Natural killer cell (primary cell): ENCODE results near the gene IMMT. TPM values are rescaled to one million over a fixed set of nuclear protein-coding genes. Genes with fewer than 3 reads are reported as not detected.
"Not testable (repeated sequence)": the region's sequence is repeated elsewhere in the genome, so short reads cannot be mapped to it uniquely, and the experiment has no call there.

Experiments
- ATAC-seq, 3 donors: fragments of 150-1000 bp in 2 of 3; fragments of 200-7000 bp in 1 of 3; cut with Tn5 transposase; 1 replicate in 1 of 3; 2 replicates in 2 of 3; pipeline ENCODE4 v1.10.0; 2021; ENCODE audit warnings: mild to moderate bottlenecking in 2 of 3, moderate library complexity in 2 of 3
- DNase-seq, 2 donors: peaks; one replicate each; pipeline versions ENCODE4 v3.0.0 to v3.0.0-alpha.2; 2013 to 2021; ENCODE audit warnings: mixed read lengths in 1 of 2
- H3K27ac ChIP-seq: one replicate; pipeline ENCODE4 v1.5.1; 2013; ENCODE audit warnings: mild to moderate bottlenecking, low read length
- H3K27me3 ChIP-seq: one replicate; pipeline ENCODE4 v1.6.1; 2013; ENCODE audit warnings: low read length; ENCODE audit not compliant: control insufficient read depth, insufficient read depth
- H3K36me3 ChIP-seq: one replicate; pipeline ENCODE4 v1.6.1; 2013; ENCODE audit warnings: low read length; ENCODE audit not compliant: control insufficient read depth, insufficient read depth
- H3K4me1 ChIP-seq: one replicate; pipeline ENCODE4 v1.6.1; 2013; ENCODE audit warnings: low read length; ENCODE audit not compliant: control insufficient read depth, insufficient read depth
- H3K4me3 ChIP-seq: one replicate; pipeline ENCODE4 v1.5.1; 2013; ENCODE audit warnings: low read length
- H3K9me3 ChIP-seq: one replicate; pipeline ENCODE4 v1.6.1; 2013; ENCODE audit warnings: low read length; ENCODE audit not compliant: control insufficient read depth, insufficient read depth
- H3K27ac Mint-ChIP-seq, 2 donors: one replicate each; pipeline ENCODE4 v1.8.0; 2022; ENCODE audit warnings: mild to moderate bottlenecking in 2 of 2, mixed read lengths in 2 of 2, moderate library complexity in 1 of 2
- H3K27me3 Mint-ChIP-seq, 2 donors: one replicate each; pipeline ENCODE4 v1.8.0; 2022; ENCODE audit warnings: low read depth in 2 of 2, mixed read lengths in 2 of 2
- H3K36me3 Mint-ChIP-seq: one replicate; pipeline ENCODE4 v1.8.0; 2022; ENCODE audit warnings: mixed read lengths
- H3K4me1 Mint-ChIP-seq, 2 donors: one replicate each; pipeline ENCODE4 v1.8.0; 2022; ENCODE audit warnings: mixed read lengths in 2 of 2
- H3K4me3 Mint-ChIP-seq: one replicate; pipeline ENCODE4 v1.8.0; 2022; ENCODE audit warnings: mild to moderate bottlenecking, moderate library complexity, mixed read lengths
- H3K9me3 Mint-ChIP-seq, 2 donors: one replicate each; pipeline ENCODE4 v1.8.0; 2022; ENCODE audit warnings: mixed read lengths in 2 of 2
- CTCF ChIP-seq: fragments of 200-600 bp; IDR thresholded peaks from one replicate; pipeline ENCODE4 v1.8.0; 2022; ENCODE audit warnings: antibody characterized with exemption
- WGBS: methylation state at CpG from one replicate; pipeline ENCODE4 v1.1.7; 2013; ENCODE audit warnings: missing lambda C conversion rate; ENCODE audit not compliant: insufficient coverage; 5-methylcytosine and 5-hydroxymethylcytosine counted together
- intact Hi-C: fragments of 100-400 bp; cut with micrococcal nuclease; formaldehyde crosslinking; loops from one replicate; pipeline ENCODE4 v1.14.2; 2022
- total RNA-seq, 4 donors: library from RNA; stranded (reverse); fragments of 120-200 nt in 1 of 4; gene quantifications; one replicate each; pipeline versions ENCODE4 v1.2.3 to v1.2.4, GENCODE V29; 2013 to 2022

Gene IMMT
- total RNA-seq, 3 donors from 2014 or later (not counting 1 experiment from before 2014, with no cell fraction given), result 54.5 to 62.6 (median 59.0) TPM

- Histone ChIP-seq H3K36me3 (peaks cover 11% of the 10 kb centered on the region), H3K27me3 (no peaks in the 10 kb centered on the region), H3K4me1 (peaks cover 9% of the 10 kb centered on the region), H3K9me3 (no peaks in the 10 kb centered on the region), H3K27ac (no peak overlapping the region), H3K4me3 (no peak overlapping the region)
- H3K27me3 Mint-ChIP-seq, result no peaks in the 10 kb centered on the region
- intact Hi-C loops, result no loop called here
- ATAC-seq (no peak), DNase-seq (no peak)
- H3K27ac Mint-ChIP-seq, result no peak overlapping the region
- peaks cover 9% of the 10 kb centered on the region for H3K36me3 Mint-ChIP-seq
- H3K9me3 Mint-ChIP-seq, result no peaks in the 10 kb centered on the region
- no peak for TF ChIP-seq CTCF
- WGBS, result 94% methylated on average over 2 of the region's 2 CpGs
- H3K4me3 Mint-ChIP-seq, result no peak overlapping the region
- H3K4me1 Mint-ChIP-seq, result peaks cover 24 to 31% of the 10 kb centered on the region in 2 donors
These were observed 7.1 kb upstream of the IMMT start for GRCh38 chr2:86202336-86202692.

- Mint-ChIP-seq H3K9me3 (no peaks in the 10 kb centered on the region), H3K4me1 (peaks cover 29 to 36% of the 10 kb centered on the region in 2 donors), H3K27ac (no peak overlapping the region), H3K4me3 (peak overlapping the region; percentile 28), H3K36me3 (peaks cover 5% of the 10 kb centered on the region), H3K27me3 (no peaks in the 10 kb centered on the region)
- ATAC-seq (no peak), DNase-seq (no peak)
- no peak overlapping the region for H3K27ac ChIP-seq
- 98% methylated on average over 6 of the region's 8 CpGs for WGBS
- no peak for TF ChIP-seq CTCF
- H3K4me1 ChIP-seq, result peaks cover 9% of the 10 kb centered on the region
- H3K36me3 ChIP-seq, result peaks cover 6% of the 10 kb centered on the region
- H3K4me3 ChIP-seq, result no peak overlapping the region
- intact Hi-C loops, result no loop called here
- H3K27me3 ChIP-seq, result no peaks in the 10 kb centered on the region
- no peaks in the 10 kb centered on the region for H3K9me3 ChIP-seq
These were observed 6.5 kb upstream of the IMMT start for GRCh38 chr2:86201671-86202335.

- H3K9me3 Mint-ChIP-seq, H3K9me3 ChIP-seq, H3K36me3 Mint-ChIP-seq, H3K4me3 ChIP-seq, H3K27ac ChIP-seq, intact Hi-C loops, H3K27me3 Mint-ChIP-seq, H3K27me3 ChIP-seq, DNase-seq, H3K36me3 ChIP-seq, ATAC-seq: not testable (repeated sequence)
- H3K4me1 Mint-ChIP-seq, result peaks cover 36 to 41% of the 10 kb centered on the region in 2 donors
- H3K4me3 Mint-ChIP-seq, result peak overlapping the region; percentile 100
- H3K27ac Mint-ChIP-seq, result peak overlapping the region; percentile 88 to 92
- 95% methylated on average over 9 of the region's 11 CpGs for WGBS
- H3K4me1 ChIP-seq, result peaks cover 16% of the 10 kb centered on the region
These were observed 5.3 kb upstream of the IMMT start for GRCh38 chr2:86200564-86200963.

GRCh38 chr2:86199834-86200177 lies 4.5 kb upstream of the IMMT start:
- intact Hi-C loops, result loop anchor here (5.0 to 10.0 kb wide), 2 partner anchors 93 to 315 kb away; partner anchors contain the start of genes POLR1A, PTCD3 and ST3GAL5
- Histone ChIP-seq H3K9me3 (no peaks in the 10 kb centered on the region), H3K36me3 (no peaks in the 10 kb centered on the region), H3K27ac (peak overlapping the region; percentile 68), H3K4me3 (peak overlapping the region; percentile 81), H3K27me3 (no peaks in the 10 kb centered on the region), H3K4me1 (peaks cover 17% of the 10 kb centered on the region)
- WGBS, result 0% methylated on average over 5 of the region's 8 CpGs
- no peak for TF ChIP-seq CTCF
- Mint-ChIP-seq H3K4me1 (peaks cover 41 to 48% of the 10 kb centered on the region in 2 donors), H3K27me3 (no peaks in the 10 kb centered on the region), H3K9me3 (no peaks in the 10 kb centered on the region), H3K36me3 (no peaks in the 10 kb centered on the region), H3K27ac (peak overlapping the region; percentile 88 to 92), H3K4me3 (peak overlapping the region; percentile 100)
- ATAC-seq, result no peak
- no peak for DNase-seq
